SK-N-SH (cell line): Measurements from ENCODE around the gene PCDH17. TPM values are rescaled to one million over a fixed set of nuclear protein-coding genes. Genes with fewer than 3 reads are reported as not detected.

Experiments used
- CTCF ChIA-PET: fragments of 300-600, 350-600 bp; formaldehyde crosslinking; extraction: SDS; loops from one replicate; lab custom pipeline; 2021; lab: Yijun Ruan, JAX
- POLR2A ChIA-PET: fragments of 350-600 bp; sonication (Branson Sonifier 250); formaldehyde crosslinking; extraction: SDS; loops from one replicate; lab custom pipeline; 2020; ENCODE audit warnings: antibody characterized with exemption, inconsistent platforms; lab: Yijun Ruan, JAX
- DNase-seq: peaks from one replicate; pipeline ENCODE4 v3.0.0; 2012
- H2AFZ ChIP-seq: fragments of 200-600 bp; sonication (generic); 2 replicates; pipeline ENCODE4 v1.8.1; 2016; ENCODE audit warnings: antibody characterized with exemption, mild to moderate bottlenecking, low read depth
- H3F3A ChIP-seq: fragments of 200-600 bp; sonication (generic); replicated peaks from 2 replicates; pipeline ENCODE3; 2016; ENCODE audit warnings: antibody characterized with exemption, mild to moderate bottlenecking; ENCODE audit not compliant: insufficient read depth
- H3K27ac ChIP-seq, 2 experiments: fragments of 200-500 bp in 1 of 2; fragments of 200-600 bp in 1 of 2; sonication (Bioruptor generic) in 1 of 2; sonication (generic), shearing (Covaris generic) in 1 of 2; 2 replicates each; pipeline versions ENCODE4 v1.5.1 to v1.6.1; 2014 to 2016; ENCODE audit warnings: low read depth in 2 of 2, inconsistent platforms in 1 of 2, low read length in 1 of 2, mild to moderate bottlenecking in 1 of 2, mixed read lengths in 1 of 2
- H3K27me3 ChIP-seq: fragments of 200-600 bp; sonication (generic), shearing (Covaris generic); 2 replicates; pipeline ENCODE4 v1.6.1; 2016; ENCODE audit warnings: mixed run types; ENCODE audit not compliant: insufficient read depth
- H3K36me3 ChIP-seq, 2 experiments: fragments of 200-500 bp in 1 of 2; fragments of 200-600 bp in 1 of 2; sonication (Bioruptor generic) in 1 of 2; sonication (generic) in 1 of 2; replicated peaks in 1 of 2; 2 replicates each; pipeline versions ENCODE3 to v1.5.1; 2014 to 2016; ENCODE audit warnings: low read length in 1 of 2, mild to moderate bottlenecking in 1 of 2; ENCODE audit not compliant: insufficient read depth in 2 of 2, control insufficient read depth in 1 of 2
- H3K4me1 ChIP-seq, 2 experiments: fragments of 200-500 bp in 1 of 2; fragments of 200-600 bp in 1 of 2; sonication (Bioruptor generic) in 1 of 2; sonication (generic), shearing (Covaris generic) in 1 of 2; 2 replicates each; pipeline versions ENCODE4 v1.5.1 to v1.6.1; 2014 to 2016; ENCODE audit warnings: low read depth in 1 of 2, low read length in 1 of 2, mixed run types in 1 of 2; ENCODE audit not compliant: insufficient read depth in 2 of 2, control insufficient read depth in 1 of 2
- H3K4me2 ChIP-seq: fragments of 200-600 bp; sonication (generic), shearing (Covaris generic); 2 replicates; pipeline ENCODE4 v1.6.1; 2017; ENCODE audit warnings: mixed run types
- H3K4me3 ChIP-seq, 2 experiments: fragments of 200-500 bp in 1 of 2; fragments of 200-600 bp in 1 of 2; sonication (Bioruptor generic) in 1 of 2; sonication (generic), shearing (Covaris generic) in 1 of 2; 2 replicates each; pipeline versions ENCODE4 v1.5.1 to v1.8.1; 2014 to 2016; ENCODE audit warnings: low read depth in 2 of 2, inconsistent platforms in 1 of 2, low read length in 1 of 2, mild to moderate bottlenecking in 1 of 2, mixed read lengths in 1 of 2, moderate library complexity in 1 of 2
- H3K79me2 ChIP-seq: fragments of 200-600 bp; sonication (generic); 2 replicates; pipeline ENCODE4 v1.8.1; 2017; ENCODE audit warnings: mild to moderate bottlenecking; ENCODE audit not compliant: insufficient read depth
- H3K9ac ChIP-seq: fragments of 200-600 bp; sonication (generic); 2 replicates; pipeline ENCODE4 v1.6.1; 2017; ENCODE audit warnings: mixed run types
- H3K9me2 ChIP-seq: fragments of 200-600 bp; sonication (generic); 2 replicates; pipeline ENCODE4 v1.6.1; 2017; ENCODE audit warnings: mixed run types
- H3K9me3 ChIP-seq: fragments of 200-600 bp; sonication (generic); 2 replicates; pipeline ENCODE4 v1.6.1; 2017; ENCODE audit warnings: mixed run types, mild to moderate bottlenecking, moderate library complexity
- H4K20me1 ChIP-seq: fragments of 200-600 bp; sonication (generic); 2 replicates; pipeline ENCODE4 v1.6.1; 2017; ENCODE audit warnings: mild to moderate bottlenecking, mixed run types; ENCODE audit not compliant: insufficient read depth
- CHD2 ChIP-seq: fragments of 150-350 bp; IDR thresholded peaks from 2 replicates; pipeline ENCODE4 v1.6.1; 2018; ENCODE audit warnings: low read length; ENCODE audit not compliant: partially characterized antibody
- ELF1 ChIP-seq: IDR thresholded peaks from 2 replicates; pipeline ENCODE4 v1.4.0; 2012
- EP300 ChIP-seq, 2 experiments: IDR thresholded peaks; 2 replicates each; pipeline versions ENCODE4 v1.4.0 to v1.6.1; 2012; ENCODE audit warnings: borderline replicate concordance in 1 of 2, low read depth in 1 of 2, low read length in 1 of 2
- EZH2phosphoT487 ChIP-seq: fragments of 200-600 bp; sonication (generic); IDR thresholded peaks from 2 replicates; pipeline ENCODE4 v1.6.1; 2017; ENCODE audit warnings: low read depth, mixed run types, mild to moderate bottlenecking, antibody characterized with exemption, moderate library complexity, borderline replicate concordance
- FOSL2 ChIP-seq: IDR thresholded peaks from 2 replicates; pipeline ENCODE4 v1.4.0; 2012; ENCODE audit warnings: low read depth, mild to moderate bottlenecking, moderate library complexity, borderline replicate concordance
- GABPA ChIP-seq: IDR thresholded peaks from 2 replicates; pipeline ENCODE4 v1.4.0; 2012; ENCODE audit warnings: low read depth, mild to moderate bottlenecking
- GATA2 ChIP-seq: sonication (generic); formaldehyde crosslinking; IDR thresholded peaks from 2 replicates; pipeline ENCODE4 v1.5.0; 2020; ENCODE audit warnings: mild to moderate bottlenecking, missing genetic modification reagents
- IRF3 ChIP-seq: fragments of 150-350 bp; IDR thresholded peaks from 2 replicates; pipeline ENCODE4 v1.6.1; 2016; ENCODE audit warnings: mild to moderate bottlenecking, low read depth, low read length
- MXI1 ChIP-seq: IDR thresholded peaks from 2 replicates; pipeline ENCODE4 v1.6.1; 2012; ENCODE audit warnings: mild to moderate bottlenecking, low read depth, low read length, improper control_type of control experiment
- NFIC ChIP-seq: IDR thresholded peaks from 2 replicates; pipeline ENCODE4 v1.4.0; 2012; ENCODE audit warnings: borderline replicate concordance
- NRF1 ChIP-seq: IDR thresholded peaks from 2 replicates; pipeline ENCODE4 v1.6.1; 2012; ENCODE audit warnings: low read depth, mild to moderate bottlenecking, low read length
- POLR2AphosphoS5 ChIP-seq: IDR thresholded peaks from 2 replicates; pipeline ENCODE4 v1.6.1; 2012; ENCODE audit warnings: low read depth, low read length
- REST ChIP-seq: IDR thresholded peaks from 2 replicates; pipeline ENCODE4 v1.6.1; 2012; ENCODE audit warnings: mild to moderate bottlenecking, low read depth, low read length, moderate library complexity
- SIN3A ChIP-seq: IDR thresholded peaks from 2 replicates; pipeline ENCODE4 v1.6.1; 2012; ENCODE audit warnings: low read depth, mild to moderate bottlenecking, low read length, moderate library complexity, borderline replicate concordance
- SMC3 ChIP-seq: IDR thresholded peaks from 2 replicates; pipeline ENCODE4 v1.6.1; 2012; ENCODE audit warnings: low read depth, low read length, improper control_type of control experiment
- TAF1 ChIP-seq: IDR thresholded peaks from 2 replicates; pipeline ENCODE4 v1.6.1; 2012; ENCODE audit warnings: low read depth, mild to moderate bottlenecking, low read length, moderate library complexity, borderline replicate concordance
- TCF12 ChIP-seq: IDR thresholded peaks from 2 replicates; pipeline ENCODE4 v1.4.0; 2012
- TEAD4 ChIP-seq: IDR thresholded peaks from 2 replicates; pipeline ENCODE4 v1.4.0; 2012; ENCODE audit warnings: mild to moderate bottlenecking, borderline replicate concordance; ENCODE audit not compliant: insufficient read depth
- USF1 ChIP-seq: IDR thresholded peaks from 2 replicates; pipeline ENCODE4 v1.4.0; 2012; ENCODE audit warnings: low read depth, borderline replicate concordance
- USF2 ChIP-seq: fragments of 150-350 bp; IDR thresholded peaks from 2 replicates; pipeline ENCODE4 v1.6.1; 2017; ENCODE audit warnings: antibody characterized with exemption, low read length, low read depth, borderline replicate concordance
- YY1 ChIP-seq: IDR thresholded peaks from 2 replicates; pipeline ENCODE4 v1.4.0; 2012; ENCODE audit warnings: low read depth, mild to moderate bottlenecking
- WGBS: methylation state at CpG from one replicate; pipeline ENCODE4 v1.1.6; 2017; ENCODE audit warnings: low lambda C conversion rate; 5-methylcytosine and 5-hydroxymethylcytosine counted together
- polyA plus RNA-seq, 3 experiments: library from polyadenylated mRNA; depleted of rRNA; stranded (reverse); fragments of >200 nt; gene quantifications; 2 replicates each; pipeline ENCODE4 v1.2.3, GENCODE V29; 2012

The PCDH17 gene
- polyA plus RNA-seq, 1 of the 3 experiments (the other 2 are of a cell fraction), result 0.13 TPM

GRCh38 chr13:57636816-57637215, 5.3 kb downstream of the PCDH17 start:
- Histone ChIP-seq H3K27me3 (peaks cover 31% of the 10 kb centered on the region), H3K79me2 (no peaks in the 10 kb centered on the region; the same call in 1 of the 2 replicates), H2AFZ (no peak overlapping the region), H3K4me2 (no peak overlapping the region), H4K20me1 (no peaks in the 10 kb centered on the region), H3K9ac (no peak overlapping the region), H3K36me3 (no peaks in the 10 kb centered on the region), H3K9me3 (no peaks in the 10 kb centered on the region), H3K9me2 (no peaks in the 10 kb centered on the region), H3K4me1 (peaks cover 0 to 17% of the 10 kb centered on the region in 2 experiments; a peak in 3 of 4 replicates), H3K27ac (no peak overlapping the region), H3K4me3 (no peak overlapping the region), H3F3A (no peaks in the 10 kb centered on the region)
- no peak for DNase-seq
- ChIA-PET POLR2A (no interaction called here), CTCF (no interaction called here)
- no peak for TF ChIP-seq EZH2phosphoT487
- TF ChIP-seq EP300 (IDR thresholded peaks at IDR 0.05; ENCODE audit: borderline replicate concordance in 1 of 2, low read depth in 1 of 2, low read length in 1 of 2), result no peak
- TF ChIP-seq USF1, result no peak
- no peak for TF ChIP-seq YY1
- TF ChIP-seq NRF1, result no peak
- no peak for TF ChIP-seq GATA2 (CRISPR knock-in tag)
- no peak for TF ChIP-seq CHD2
- WGBS, result 67% methylated on average over 2 of the region's 2 CpGs

DNA sequence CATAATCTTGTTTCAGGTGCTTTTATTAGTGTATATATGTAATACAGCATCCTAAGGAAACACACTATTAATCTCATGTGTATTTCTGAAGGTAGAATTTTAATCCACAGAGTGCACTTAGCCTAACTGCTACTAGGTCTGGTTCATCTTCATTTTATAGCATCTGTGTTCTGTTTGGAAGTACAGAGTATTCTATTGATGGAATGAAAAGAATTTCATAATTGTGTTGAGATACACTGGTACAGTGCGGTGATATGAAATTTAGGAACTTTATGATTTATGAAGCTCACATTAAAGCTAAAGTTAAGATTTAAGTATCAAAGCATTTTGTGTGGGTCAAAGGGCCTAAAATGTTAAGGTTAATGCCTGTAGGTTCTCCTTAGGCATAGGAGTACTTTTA, 6.0 kb downstream of the PCDH17 start:
- WGBS, result 80% methylated on average over 1 of the region's 1 CpG
- H3K9me3 ChIP-seq, result no peaks in the 10 kb centered on the region
- no peak overlapping the region for H2AFZ ChIP-seq
- CTCF ChIA-PET, result no interaction called here
- H3F3A ChIP-seq, result no peaks in the 10 kb centered on the region
- H3K27ac ChIP-seq, result no peak overlapping the region; a peak in 1 of 4 replicates
- H3K4me2 ChIP-seq, result no peak overlapping the region
- no peak overlapping the region for H3K9ac ChIP-seq
- POLR2A ChIA-PET, result no interaction called here
- peaks cover 0 to 12% of the 10 kb centered on the region in 2 experiments; a peak in 3 of 4 replicates for H3K4me1 ChIP-seq
- H3K4me3 ChIP-seq, result no peak overlapping the region
- no peaks in the 10 kb centered on the region for H4K20me1 ChIP-seq
- no peaks in the 10 kb centered on the region for H3K9me2 ChIP-seq
- peaks cover 26% of the 10 kb centered on the region for H3K27me3 ChIP-seq
- no peaks in the 10 kb centered on the region for H3K36me3 ChIP-seq
- H3K79me2 ChIP-seq, result no peaks in the 10 kb centered on the region; the same call in 1 of the 2 replicates
- no peak for TF ChIP-seq POLR2AphosphoS5
- TF ChIP-seq REST, result no peak
- TF ChIP-seq USF2, result no peak
- no peak for TF ChIP-seq EZH2phosphoT487
- no peak for TF ChIP-seq ELF1
- no peak for TF ChIP-seq NRF1
- no peak for TF ChIP-seq FOSL2
- TF ChIP-seq TEAD4, result no peak
- TF ChIP-seq EP300 (IDR thresholded peaks at IDR 0.05; ENCODE audit: borderline replicate concordance in 1 of 2, low read depth in 1 of 2, low read length in 1 of 2), result no peak
- no peak for TF ChIP-seq SIN3A
- no peak for TF ChIP-seq TCF12
- no peak for TF ChIP-seq NFIC
- TF ChIP-seq IRF3, result no peak
- no peak for TF ChIP-seq MXI1
- no peak for TF ChIP-seq GABPA
- no peak for TF ChIP-seq TAF1
- no peak for TF ChIP-seq SMC3
- DNase-seq, result no peak
